Large intestine (tissue), 3 donors: ENCODE results near the gene NPHS1. TPM values are rescaled to one million over a fixed set of nuclear protein-coding genes. Genes with fewer than 3 reads are reported as not detected.
A peak's percentile ranks its signal among the peaks of the same experiment; 100 is the strongest.
"Not testable (repeated sequence)": the region's sequence is repeated elsewhere in the genome, so short reads cannot be mapped to it uniquely, and the experiment has no call there.

Experiments
- DNase-seq, 2 donors: peaks; one replicate each; pipeline versions ENCODE4 v3.0.0 to v3.0.0-alpha.2; 2013
- H3K27ac ChIP-seq: one replicate; pipeline ENCODE4 v1.5.1; 2013; ENCODE audit warnings: low read length
- H3K27me3 ChIP-seq: 2 replicates; pipeline ENCODE4 v1.6.1; 2013; ENCODE audit warnings: low read length; ENCODE audit not compliant: control insufficient read depth, insufficient read depth
- H3K36me3 ChIP-seq: 2 replicates; pipeline ENCODE4 v1.6.1; 2013; ENCODE audit warnings: low read length; ENCODE audit not compliant: control insufficient read depth, insufficient read depth
- H3K4me1 ChIP-seq: one replicate; pipeline ENCODE4 v1.6.1; 2013; ENCODE audit warnings: low read length; ENCODE audit not compliant: control insufficient read depth, insufficient read depth
- H3K4me3 ChIP-seq: one replicate; pipeline ENCODE4 v1.5.1; 2013; ENCODE audit warnings: low read length
- H3K9me3 ChIP-seq: one replicate; pipeline ENCODE4 v1.6.1; 2013; ENCODE audit warnings: mild to moderate bottlenecking, low read depth, low read length, moderate library complexity; ENCODE audit not compliant: control insufficient read depth
- WGBS: methylation state at CpG from one replicate; pipeline ENCODE4 v1.1.5; 2013; ENCODE audit warnings: low lambda C conversion rate; ENCODE audit not compliant: insufficient coverage; 5-methylcytosine and 5-hydroxymethylcytosine counted together
- polyA plus RNA-seq: library from polyadenylated mRNA; unstranded; fragments of 120-200 nt; gene quantifications from one replicate; pipeline ENCODE4 v1.2.1, GENCODE V29; 2013

NPHS1 gene
- polyA plus RNA-seq, 1 donor = 3.2 TPM

DNA sequence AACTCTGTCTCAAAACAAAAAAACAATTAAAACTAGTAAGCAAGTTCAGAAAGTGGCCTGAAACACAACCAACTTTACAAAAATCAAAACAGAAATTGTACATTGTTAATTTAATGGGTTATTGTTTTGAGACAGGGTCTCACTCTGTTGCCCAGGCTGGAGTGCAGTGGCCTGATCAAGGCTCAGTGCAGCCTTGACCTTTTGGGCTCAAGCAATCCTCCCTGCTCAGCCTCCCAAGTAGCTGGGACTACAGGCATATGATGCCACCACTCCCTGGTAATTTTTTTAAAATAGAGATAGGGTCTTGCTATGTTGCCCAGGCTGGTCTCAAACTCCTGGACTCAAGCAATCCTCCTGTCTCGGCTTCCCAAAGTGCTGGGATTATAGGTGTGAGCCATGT lies 56.7 kb downstream of the NPHS1 start:
- H3K4me1 ChIP-seq, DNase-seq, H3K4me3 ChIP-seq, H3K9me3 ChIP-seq, H3K36me3 ChIP-seq, H3K27ac ChIP-seq: not testable (repeated sequence)
- no CpG with 5 or more reads among the region's 1 CpG for WGBS
- peaks cover 24% of the 10 kb centered on the region for H3K27me3 ChIP-seq

DNA sequence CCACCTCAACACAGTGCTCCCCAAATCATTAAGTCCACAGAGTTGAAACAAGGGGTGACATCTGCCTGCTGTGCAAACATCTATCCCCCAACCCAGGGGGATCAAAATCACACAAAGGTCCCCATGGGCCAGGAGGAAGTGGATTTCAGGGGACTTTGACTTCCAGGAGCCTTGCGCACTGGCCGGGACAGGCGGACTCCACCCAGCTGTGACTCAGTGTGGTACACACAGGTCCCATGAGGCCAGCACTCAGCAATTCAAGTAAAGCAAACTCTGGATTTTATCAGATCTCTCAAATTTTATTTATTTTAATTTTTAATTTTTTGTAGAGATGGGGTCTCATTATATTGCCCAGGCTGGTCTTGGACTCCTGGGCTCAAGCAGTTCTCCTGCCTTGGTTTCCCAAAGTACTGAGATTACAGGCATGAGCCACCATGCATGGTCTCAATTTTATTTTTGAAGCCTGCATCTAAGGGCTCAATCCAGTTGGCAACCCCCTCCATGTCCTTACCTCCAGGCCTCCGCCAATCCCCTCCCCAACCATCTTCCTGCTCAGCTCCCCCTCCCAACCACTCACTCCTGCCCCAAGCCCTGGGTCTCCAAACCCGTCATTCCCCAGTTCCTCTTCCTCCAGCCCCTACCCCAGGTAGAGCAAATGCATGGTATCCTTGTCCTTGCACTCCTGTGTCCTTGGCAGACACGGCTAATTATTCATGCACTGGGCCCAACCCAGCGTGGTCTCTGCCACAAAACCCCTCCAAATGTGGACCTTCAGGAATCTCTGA lies 58.7 kb downstream of the NPHS1 start:
- WGBS = no CpG with 5 or more reads among the region's 7 CpGs
- Histone ChIP-seq H3K36me3 (no peaks in the 10 kb centered on the region), H3K4me3 (no peak overlapping the region), H3K27me3 (peaks cover 24% of the 10 kb centered on the region), H3K4me1 (no peaks in the 10 kb centered on the region), H3K9me3 (no peaks in the 10 kb centered on the region), H3K27ac (no peak overlapping the region)
- DNase-seq = peak; percentile 27 to 58

DNA sequence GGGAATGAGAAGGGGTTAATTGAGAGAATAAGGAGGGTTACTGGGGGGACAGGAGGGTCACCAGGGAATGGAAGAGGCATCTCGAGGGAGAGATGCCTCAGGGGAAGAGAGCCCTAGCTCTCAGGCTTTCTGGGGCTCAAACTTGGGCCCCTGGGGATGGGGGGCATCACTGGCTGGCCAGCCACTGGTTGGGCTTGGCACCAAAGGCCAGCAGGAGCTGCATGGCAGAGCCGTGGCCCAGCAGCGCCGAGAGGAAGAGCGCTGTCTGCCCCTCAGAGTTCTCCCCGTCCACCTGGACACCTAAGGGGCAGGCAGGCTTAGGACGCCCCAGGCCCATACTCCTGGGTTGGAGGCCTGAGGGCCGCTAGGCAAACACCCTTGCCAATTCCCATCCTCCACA lies 59.4 kb downstream of the NPHS1 start:
- WGBS = no CpG with 5 or more reads among the region's 8 CpGs

DNA sequence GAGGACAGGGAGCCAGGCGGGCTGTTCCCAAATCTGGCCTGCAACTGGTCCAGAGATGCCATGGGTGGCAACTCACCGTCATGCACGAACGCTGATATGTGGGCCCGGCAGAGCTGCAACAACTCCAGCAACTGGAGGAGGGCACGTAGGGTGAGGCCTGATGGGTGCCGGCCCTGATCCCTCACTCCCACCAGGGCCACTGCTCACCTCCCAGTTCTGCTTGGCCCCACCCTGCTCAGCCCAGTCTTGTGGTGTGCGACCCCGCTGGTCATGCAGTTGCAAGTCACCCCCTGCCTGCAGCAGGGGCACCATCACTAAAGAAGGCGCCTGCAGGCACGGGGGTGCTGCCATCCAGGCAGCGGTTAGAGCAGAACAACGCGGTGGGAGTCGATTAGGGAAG lies 60.0 kb downstream of the NPHS1 start:
- no peak overlapping the region for H3K4me3 ChIP-seq
- H3K27ac ChIP-seq = no peak overlapping the region
- H3K4me1 ChIP-seq = no peaks in the 10 kb centered on the region
- H3K27me3 ChIP-seq = peaks cover 14% of the 10 kb centered on the region
- no peaks in the 10 kb centered on the region for H3K9me3 ChIP-seq
- WGBS = 96% methylated on average over 4 of the region's 15 CpGs
- no peak for DNase-seq
- no peaks in the 10 kb centered on the region for H3K36me3 ChIP-seq

More for the DNA sequence above, 59.4 kb downstream of the NPHS1 start:
- Histone ChIP-seq H3K4me3 (no peak overlapping the region), H3K27me3 (peaks cover 20% of the 10 kb centered on the region), H3K4me1 (no peaks in the 10 kb centered on the region), H3K9me3 (no peaks in the 10 kb centered on the region), H3K27ac (no peak overlapping the region), H3K36me3 (no peaks in the 10 kb centered on the region)
- no peak for DNase-seq

DNA sequence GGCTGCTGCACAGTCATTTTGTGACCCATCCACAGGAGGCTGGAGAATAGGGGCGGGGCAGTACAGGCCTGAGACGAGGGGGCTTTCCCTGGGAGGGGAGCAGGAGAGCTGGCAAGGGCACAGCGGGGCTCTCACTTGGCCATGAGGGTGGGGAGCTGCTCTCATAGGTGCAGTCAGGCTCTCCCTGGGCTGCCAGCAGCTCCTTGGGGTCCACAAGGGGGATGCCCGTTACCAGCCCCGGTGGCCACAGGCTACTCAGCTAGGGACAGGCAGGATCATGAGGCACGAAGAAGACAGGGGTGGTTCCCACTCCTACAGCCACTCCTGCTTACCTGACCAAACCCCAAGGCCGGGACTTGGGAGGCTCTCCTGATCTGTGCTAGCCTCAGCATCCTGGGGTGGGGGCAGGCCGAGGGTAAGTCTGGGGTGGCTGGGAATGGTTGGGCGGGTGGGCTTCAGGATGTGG lies 60.5 kb downstream of the NPHS1 start:
- H3K27ac ChIP-seq = no peak overlapping the region
- no CpG with 5 or more reads among the region's 9 CpGs for WGBS

DNA sequence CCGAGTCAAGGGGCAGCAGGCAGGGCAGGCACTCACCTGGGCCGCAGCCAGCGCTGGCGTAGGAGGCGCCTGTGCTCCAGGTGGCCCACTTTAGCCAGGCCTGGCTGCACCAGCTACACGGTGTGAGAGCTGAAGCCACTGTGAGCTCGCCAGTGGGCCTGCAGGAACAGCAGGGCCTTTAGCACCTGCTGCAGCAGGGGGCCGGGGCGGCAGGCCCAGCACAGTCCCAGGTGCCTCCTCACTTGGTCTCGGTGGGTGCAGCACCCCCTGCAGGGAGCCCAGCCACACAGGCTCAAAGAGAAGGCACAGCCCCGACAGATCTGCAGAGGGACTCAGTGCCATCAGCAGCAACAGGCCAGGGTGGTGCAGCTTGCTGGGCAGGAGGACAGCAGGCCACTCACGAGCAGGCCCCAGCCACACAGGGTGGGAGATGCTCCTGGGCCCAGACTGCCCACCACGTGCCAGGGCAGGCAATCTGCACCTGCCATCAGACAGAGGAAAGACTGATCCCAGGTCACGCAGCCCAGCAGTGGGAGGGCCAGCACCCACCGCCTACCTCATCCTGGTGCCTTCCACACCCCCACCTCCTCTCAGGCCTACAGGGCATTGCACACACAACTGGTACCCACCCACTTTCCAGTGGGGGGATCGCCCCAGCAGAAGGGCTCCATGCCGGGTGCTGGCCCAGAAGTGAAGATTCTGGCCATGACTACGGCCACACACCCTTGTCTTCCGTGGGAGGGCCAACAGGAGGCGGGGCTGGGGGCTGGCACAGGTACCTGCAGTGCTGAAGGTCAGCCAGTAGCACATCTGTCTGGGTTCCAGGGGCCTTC lies 61.1 kb downstream of the NPHS1 start:
- Histone ChIP-seq H3K4me3 (no peak overlapping the region), H3K4me1 (peaks cover 3% of the 10 kb centered on the region), H3K9me3 (no peaks in the 10 kb centered on the region), H3K36me3 (no peaks in the 10 kb centered on the region), H3K27ac (no peak overlapping the region), H3K27me3 (peaks cover 3% of the 10 kb centered on the region)
- no peak for DNase-seq
- WGBS = no CpG with 5 or more reads among the region's 20 CpGs

More for the DNA sequence above, 60.5 kb downstream of the NPHS1 start:
- H3K4me1 ChIP-seq = no peaks in the 10 kb centered on the region
- H3K27me3 ChIP-seq = peaks cover 10% of the 10 kb centered on the region
- no peaks in the 10 kb centered on the region for H3K9me3 ChIP-seq
- no peak for DNase-seq
- no peak overlapping the region for H3K4me3 ChIP-seq
- H3K36me3 ChIP-seq = no peaks in the 10 kb centered on the region

DNA sequence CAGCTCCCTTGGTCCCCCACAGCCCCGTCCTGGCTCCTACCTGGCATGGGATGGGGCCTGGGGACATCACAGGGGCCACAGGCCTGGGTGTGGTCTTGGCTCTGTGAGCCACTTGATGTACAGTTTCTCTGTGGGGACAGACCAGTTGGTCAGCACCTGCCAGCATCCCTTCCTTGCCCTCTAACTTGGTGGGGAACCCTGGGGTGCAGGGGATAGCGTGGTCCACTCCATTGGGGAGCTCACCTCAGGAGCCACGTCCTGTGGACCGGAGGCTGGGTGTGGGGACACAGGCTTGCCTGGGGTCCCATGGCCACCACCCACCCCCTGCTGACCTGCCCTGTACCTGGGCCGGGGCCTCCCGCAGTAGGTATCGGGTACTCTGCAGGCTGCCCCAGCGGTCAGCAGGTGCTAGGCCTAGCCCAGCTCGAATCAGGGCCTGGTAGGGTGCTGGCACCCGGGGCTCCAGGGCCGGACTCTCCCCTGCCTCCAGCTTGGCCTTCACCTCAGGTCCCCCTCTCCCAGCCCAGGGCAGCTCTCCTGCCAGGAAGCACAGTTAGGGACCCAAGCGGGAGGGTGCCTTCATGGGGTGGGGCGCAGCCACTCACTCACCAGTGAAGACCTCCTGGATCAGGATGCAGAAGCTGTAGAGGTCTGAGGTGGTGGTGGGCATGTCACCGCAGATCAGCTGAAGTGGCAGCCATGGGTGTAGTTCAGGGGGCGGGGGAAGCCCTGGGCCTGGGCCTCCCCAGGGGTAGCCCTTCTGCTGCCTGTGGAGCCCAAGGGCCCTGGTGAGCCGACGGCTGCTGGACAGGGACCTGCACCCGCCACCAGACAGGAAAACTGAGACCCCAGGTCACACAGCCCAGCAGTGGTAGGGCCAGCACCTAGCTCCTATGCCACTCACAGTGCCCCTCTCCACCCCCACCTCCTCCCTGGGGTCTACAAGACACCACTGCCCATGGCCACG lies 62.0 kb downstream of the NPHS1 start:
- no peak for DNase-seq
- Histone ChIP-seq H3K27me3 (no peaks in the 10 kb centered on the region), H3K36me3 (no peaks in the 10 kb centered on the region), H3K27ac (no peak overlapping the region), H3K4me3 (no peak overlapping the region), H3K9me3 (no peaks in the 10 kb centered on the region), H3K4me1 (peaks cover 10% of the 10 kb centered on the region)
- no CpG with 5 or more reads among the region's 19 CpGs for WGBS

DNA sequence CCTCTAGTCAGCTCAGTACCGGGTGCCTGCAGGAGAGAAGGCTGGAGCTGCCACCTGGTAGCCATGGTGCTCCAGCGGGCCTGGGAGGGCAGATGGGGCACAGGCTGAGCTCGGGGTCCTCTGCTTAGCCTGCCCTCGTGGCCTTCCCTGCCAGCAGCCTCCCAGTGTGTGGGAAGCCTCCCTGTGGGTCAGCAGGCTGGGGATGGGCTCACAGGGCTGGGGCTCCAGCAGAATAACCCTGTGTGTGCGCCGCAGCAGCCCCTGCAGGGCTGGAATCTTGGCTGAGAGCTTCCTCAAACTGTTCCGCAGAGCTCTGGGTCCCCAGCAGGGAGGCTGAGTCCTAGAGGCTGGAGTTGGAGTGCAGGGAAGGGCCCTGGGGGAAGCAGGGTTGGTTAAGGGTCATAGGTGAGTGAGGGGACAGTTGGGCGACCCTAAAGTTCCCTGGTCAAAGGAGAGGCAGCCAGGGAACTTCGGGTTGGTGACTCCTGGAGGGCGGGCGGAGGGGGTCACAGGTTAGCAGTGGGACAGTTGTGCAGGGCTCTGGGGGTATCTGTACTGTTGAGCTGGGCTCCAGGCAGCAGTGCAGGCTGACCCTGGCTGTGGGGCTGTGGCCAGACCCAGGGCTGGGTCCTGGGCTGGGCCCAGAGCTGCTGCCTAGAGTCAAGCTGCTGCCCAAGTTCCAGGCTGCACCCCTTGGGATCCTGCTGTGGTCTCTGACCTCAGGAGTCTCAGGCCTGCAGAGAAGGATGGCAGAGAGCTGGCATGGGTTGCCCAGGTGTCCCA lies 62.9 kb downstream of the NPHS1 start:
- no CpG with 5 or more reads among the region's 11 CpGs for WGBS
- Histone ChIP-seq H3K4me1 (peaks cover 13% of the 10 kb centered on the region), H3K4me3 (no peak overlapping the region), H3K27ac (no peak overlapping the region), H3K27me3 (no peaks in the 10 kb centered on the region), H3K36me3 (no peaks in the 10 kb centered on the region), H3K9me3 (no peaks in the 10 kb centered on the region)
- DNase-seq = no peak

DNA sequence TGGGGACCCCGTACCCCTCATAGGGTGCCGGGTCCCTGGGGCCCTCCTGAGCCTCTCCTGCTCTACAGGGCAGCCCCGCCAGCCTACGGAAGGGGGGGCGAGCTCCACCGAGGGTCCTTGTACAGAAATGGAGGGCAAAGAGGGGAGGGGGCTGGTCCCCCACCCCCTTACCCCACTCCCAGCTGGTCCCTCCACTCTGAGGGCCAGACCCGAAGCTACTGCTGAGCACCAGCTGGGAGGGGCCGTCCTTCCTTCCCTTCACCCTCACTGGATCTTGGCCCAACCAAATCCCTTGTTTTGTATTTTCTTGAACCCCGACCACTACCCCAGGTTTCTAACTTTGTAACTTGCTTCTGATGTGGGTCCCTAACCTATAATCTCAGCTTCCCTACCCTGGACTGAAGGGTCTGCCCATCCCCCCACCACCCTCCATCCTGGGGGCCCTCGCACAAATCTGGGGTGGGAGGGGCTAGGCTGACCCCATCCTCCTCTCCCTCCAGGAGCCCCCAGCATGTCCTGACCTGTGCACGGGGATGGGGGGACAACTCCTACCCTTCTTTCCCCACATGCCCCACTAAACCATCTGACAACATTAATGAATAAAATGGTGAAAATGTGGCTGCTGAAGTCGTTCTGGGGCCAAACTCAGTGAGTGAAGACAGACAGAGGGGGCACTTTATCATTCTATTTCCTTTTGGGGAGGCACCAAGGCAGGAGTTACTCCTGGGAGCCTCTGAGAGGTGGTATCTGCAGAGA lies 63.9 kb downstream of the NPHS1 start:
- H3K36me3 ChIP-seq = no peaks in the 10 kb centered on the region
- H3K4me3 ChIP-seq = no peak overlapping the region
- no peak overlapping the region for H3K27ac ChIP-seq
- H3K27me3 ChIP-seq = no peaks in the 10 kb centered on the region
- WGBS = no CpG with 5 or more reads among the region's 12 CpGs
- no peak for DNase-seq
- H3K4me1 ChIP-seq = peaks cover 16% of the 10 kb centered on the region
- H3K9me3 ChIP-seq = no peaks in the 10 kb centered on the region
